GM12878 (cell line): Measurements from ENCODE around the gene ZNF182. TPM values are rescaled to one million over a fixed set of nuclear protein-coding genes. Genes with fewer than 3 reads are reported as not detected.

ENCODE experiments used
- ATAC-seq: fragments of 200-7000 bp; cut with Tn5 transposase; 3 replicates; pipeline ENCODE4 v1.9.1; 2020; ENCODE audit warnings: mild to moderate bottlenecking, moderate library complexity
- BruUV-seq: library from RNA; stranded (reverse); fragments of 400-500 nt; replicated peaks from 2 replicates; lab custom pipeline; 2021; lab: Mats Ljungman, UMichigan
- CTCF ChIA-PET: fragments of 300-600 bp; sonication (Branson Sonifier 250); formaldehyde crosslinking; extraction: SDS; loops from one replicate; lab custom pipeline; 2021; ENCODE audit warnings: inconsistent platforms; lab: Yijun Ruan, JAX
- POLR2A ChIA-PET: fragments of 350-600 bp; formaldehyde crosslinking; extraction: SDS; loops from one replicate; lab custom pipeline; 2021; ENCODE audit warnings: inconsistent platforms; lab: Charles Lee
- RAD21 ChIA-PET: fragments of 300-600 bp; sonication (Branson Sonifier 250); formaldehyde crosslinking; loops from one replicate; lab custom pipeline; 2023; ENCODE audit warnings: antibody characterized with exemption; ENCODE audit not compliant: unreplicated experiment; lab: Charles Lee
- SMC1A ChIA-PET: fragments of 300-600 bp; sonication (Branson Sonifier 250); formaldehyde crosslinking; loops from one replicate; lab custom pipeline; 2023; ENCODE audit not compliant: unreplicated experiment, uncharacterized antibody; lab: Charles Lee
- DNase-seq: peaks from one replicate; pipeline ENCODE4 v3.0.0-alpha.2; 2011; ENCODE audit warnings: low read depth, low spot score
- FAIRE-seq: peaks from 3 replicates; lab custom pipeline; 2011; peaks lifted over from hg19 to GRCh38; lab: Jason Lieb, UNC
- H2AFZ ChIP-seq: 2 replicates; pipeline ENCODE4 v1.6.0; 2011; ENCODE audit warnings: low read depth, low read length, control low read depth; ENCODE audit not compliant: control insufficient read depth
- H3K27ac ChIP-seq: 2 replicates; pipeline ENCODE4 v1.5.1; 2011; ENCODE audit warnings: control low read depth; ENCODE audit not compliant: control insufficient read depth, insufficient read depth
- H3K27me3 ChIP-seq, 2 experiments: replicated peaks in 1 of 2; 2 replicates each; pipeline versions ENCODE4 v1.6.0 to v1.6.1; 2011; ENCODE audit warnings: low read length in 1 of 2; ENCODE audit not compliant: control insufficient read depth in 2 of 2, insufficient read depth in 2 of 2
- H3K36me3 ChIP-seq, 2 experiments: 2 replicates each; pipeline ENCODE4 v1.5.1; 2011; ENCODE audit warnings: low read length in 1 of 2; ENCODE audit not compliant: control insufficient read depth in 2 of 2, insufficient read depth in 2 of 2
- H3K4me1 ChIP-seq: 2 replicates; pipeline ENCODE4 v1.6.1; 2011; ENCODE audit warnings: mild to moderate bottlenecking, low read length, moderate library complexity, mixed read lengths; ENCODE audit not compliant: control insufficient read depth, insufficient read depth
- H3K4me2 ChIP-seq: 2 replicates; pipeline ENCODE4 v1.6.0; 2011; ENCODE audit warnings: control low read depth; ENCODE audit not compliant: control insufficient read depth, insufficient read depth
- H3K4me3 ChIP-seq: fragments of 200-600 bp; sonication (generic); 2 replicates; pipeline ENCODE4 v1.5.1; 2016
- H3K79me2 ChIP-seq: 2 replicates; pipeline ENCODE4 v1.6.0; 2011; ENCODE audit warnings: low read length; ENCODE audit not compliant: control insufficient read depth, insufficient read depth
- H3K9ac ChIP-seq: 2 replicates; pipeline ENCODE4 v1.8.0; 2011; ENCODE audit warnings: low read length, control low read depth, mixed read lengths; ENCODE audit not compliant: control insufficient read depth, insufficient read depth
- H3K9me3 ChIP-seq: replicated peaks from 3 replicates; pipeline ENCODE4 v1.5.1; 2011; ENCODE audit warnings: mild to moderate bottlenecking, low read length; ENCODE audit not compliant: control insufficient read depth, insufficient read depth
- H4K20me1 ChIP-seq: 2 replicates; pipeline ENCODE4 v1.6.0; 2011; ENCODE audit not compliant: control insufficient read depth, insufficient read depth
- CBX3 ChIP-seq: fragments of 200-600 bp; sonication (generic); IDR thresholded peaks from 2 replicates; pipeline ENCODE4 v1.6.1; 2016; ENCODE audit warnings: low read depth, borderline replicate concordance
- HCFC1 ChIP-seq: fragments of 150-350 bp; IDR thresholded peaks from 2 replicates; pipeline ENCODE4 v1.6.1; 2014; ENCODE audit warnings: low read length
- KLF5 ChIP-seq: fragments of 450-650 bp; IDR thresholded peaks from 2 replicates; pipeline ENCODE4 v1.6.1; 2014; ENCODE audit warnings: mild to moderate bottlenecking; ENCODE audit not compliant: partially characterized antibody
- POLR2AphosphoS2 ChIP-seq: IDR thresholded peaks from 2 replicates; pipeline ENCODE4 v1.6.1; 2011; ENCODE audit warnings: low read depth, mild to moderate bottlenecking, low read length, improper control_type of control experiment, moderate library complexity
- RELA ChIP-seq: fragments of 450-650 bp; IDR thresholded peaks from 2 replicates; pipeline ENCODE4 v1.8.0; 2014; ENCODE audit warnings: borderline replicate concordance; ENCODE audit not compliant: partially characterized antibody
- ZNF207 ChIP-seq: fragments of 450-650 bp; IDR thresholded peaks from 2 replicates; pipeline ENCODE4 v1.6.1; 2014; ENCODE audit warnings: antibody characterized with exemption, mild to moderate bottlenecking, borderline replicate concordance
- ZNF217 ChIP-seq: fragments of 450-650 bp; IDR thresholded peaks from 2 replicates; pipeline ENCODE4 v1.6.1; 2017; ENCODE audit warnings: antibody characterized with exemption, mild to moderate bottlenecking
- ZNF592 ChIP-seq: fragments of 450-650 bp; IDR thresholded peaks from 2 replicates; pipeline ENCODE4 v1.6.1; 2017; ENCODE audit warnings: mild to moderate bottlenecking, moderate library complexity
- WGBS: methylation state at CpG from one replicate; pipeline ENCODE4 v1.1.6; 2016; ENCODE audit warnings: low lambda C conversion rate; ENCODE audit not compliant: insufficient replicate concordance, insufficient coverage; ENCODE audit errors: missing lambda C conversion rate; 5-methylcytosine and 5-hydroxymethylcytosine counted together
- in situ Hi-C: fragments of 300-500 bp; cut with MboI; formaldehyde crosslinking; loops from 9 replicates; pipeline ENCODE4 v1.14.3; 2018; ENCODE audit warnings: mixed read lengths
- intact Hi-C: fragments of 100-400 bp; cut with micrococcal nuclease; formaldehyde crosslinking; loops from one replicate; pipeline ENCODE4 v1.14.2; 2022; ENCODE audit not compliant: unreplicated experiment
- polyA plus RNA-seq, 11 experiments: library from polyadenylated mRNA; depleted of rRNA in 4 of 11; unstranded in 6 of 11; stranded (reverse) in 5 of 11; fragments of >200 nt; fragmentation: Nextera tagmentation in 4 of 11; fragmentation: Illumina TruSeq in 1 of 11; extraction: Ambion mirVana in 4 of 11; extraction: Trizol in 1 of 11; gene quantifications; 1 replicate in 1 of 11; 2 replicates in 10 of 11; pipeline versions ENCODE4 v1.2.1 to v1.2.3, GENCODE V29; 2011 to 2016; ENCODE audit warnings: inconsistent platforms in 2 of 11, missing spikeins in 2 of 11, low read depth in 1 of 11
- total RNA-seq, 4 experiments: library from RNA; depleted of rRNA in 3 of 4; stranded (reverse); fragments of >200 nt in 3 of 4; fragmentation: Illumina TruSeq in 1 of 4; extraction: Trizol in 1 of 4; gene quantifications; 2 replicates each; pipeline versions ENCODE4 v1.2.1 to v1.2.3, GENCODE V29; 2013 to 2021
- TF ChIP-seq, protein P1 (sequence below): fragments of 450-650 bp; IDR thresholded peaks from 2 replicates; pipeline ENCODE4 v1.6.1; 2017; ENCODE audit warnings: borderline replicate concordance

The ZNF182 gene
- total and polyA plus RNA-seq, 10 of the 15 experiments (the other 5 are each of a cell fraction or from before 2014, with no cell fraction given): 0.85 to 7.0 (median 5.3) TPM

DNA sequence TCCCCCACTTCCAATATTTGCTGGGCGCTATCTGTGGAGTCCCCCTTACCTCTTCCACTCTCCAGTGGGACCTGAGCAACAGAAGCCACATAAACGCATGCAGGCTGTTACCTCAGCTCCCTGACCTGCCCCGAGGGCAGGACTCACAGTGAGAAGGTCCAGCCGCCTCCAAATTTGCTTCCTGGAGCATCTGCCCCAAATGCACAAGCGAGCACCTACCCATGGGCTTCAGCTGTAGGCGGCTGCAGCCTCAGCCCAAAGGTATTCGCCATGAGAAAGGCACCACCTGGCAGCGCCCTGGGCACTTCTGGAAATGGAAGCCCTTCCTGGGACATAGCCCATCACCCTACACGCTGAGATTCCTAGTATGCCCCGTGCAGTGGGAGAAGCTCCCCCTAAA is 26.4 kb upstream of the ZNF182 start (continued):
- TF ChIP-seq, protein P1, sequence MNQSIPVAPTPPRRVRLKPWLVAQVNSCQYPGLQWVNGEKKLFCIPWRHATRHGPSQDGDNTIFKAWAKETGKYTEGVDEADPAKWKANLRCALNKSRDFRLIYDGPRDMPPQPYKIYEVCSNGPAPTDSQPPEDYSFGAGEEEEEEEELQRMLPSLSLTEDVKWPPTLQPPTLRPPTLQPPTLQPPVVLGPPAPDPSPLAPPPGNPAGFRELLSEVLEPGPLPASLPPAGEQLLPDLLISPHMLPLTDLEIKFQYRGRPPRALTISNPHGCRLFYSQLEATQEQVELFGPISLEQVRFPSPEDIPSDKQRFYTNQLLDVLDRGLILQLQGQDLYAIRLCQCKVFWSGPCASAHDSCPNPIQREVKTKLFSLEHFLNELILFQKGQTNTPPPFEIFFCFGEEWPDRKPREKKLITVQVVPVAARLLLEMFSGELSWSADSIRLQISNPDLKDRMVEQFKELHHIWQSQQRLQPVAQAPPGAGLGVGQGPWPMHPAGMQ: no peak
- TF ChIP-seq ZNF207 (no peak), RELA (no peak), POLR2AphosphoS2 (no peak)

GRCh38 chrX:48028091-48028490 is 24.3 kb upstream of the ZNF182 start:
- no peak for FAIRE-seq
- in situ Hi-C loops: loop anchor here (5.0 to 10.0 kb wide), 3 partner anchors 196 to 841 kb away; partner anchors contain the start of gene ARAF

More at GRCh38 chrX:48028091-48028490, 24.3 kb upstream of the ZNF182 start:
- H3K27ac ChIP-seq: no peak overlapping the region
- BruUV-seq: no TSS peak
- RAD21 ChIA-PET: interaction anchor here (0.6 to 2.0 kb wide), 2 partner anchors 192 to 211 kb away, joined by 4 to 5 read pairs; no protein-coding TSS in a partner anchor
- H3K4me1 ChIP-seq: no peaks in the 10 kb centered on the region
- H2AFZ ChIP-seq: no peak overlapping the region
- no peak overlapping the region for H3K4me2 ChIP-seq
- CTCF ChIA-PET: interaction anchor here (0.8 to 6.0 kb wide), 7 partner anchors 14 to 834 kb away, joined by 3 to 65 read pairs (median 5); no protein-coding TSS in a partner anchor
- SMC1A ChIA-PET: interaction anchor here (1.1 kb wide), 1 partner anchor 174 kb away, joined by 4 read pairs; no protein-coding TSS in a partner anchor
- POLR2A ChIA-PET: no interaction called here
- WGBS: 65% methylated on average over 8 of the region's 8 CpGs
- no peak for DNase-seq
- no peak for ATAC-seq
- intact Hi-C loops: loop anchor here (5.0 kb wide), 3 partner anchors 371 to 531 kb away; partner anchors contain the start of genes ARAF and UXT
- no peaks in the 10 kb centered on the region for H3K9me3 ChIP-seq
- H3K79me2 ChIP-seq: no peaks in the 10 kb centered on the region
- H3K36me3 ChIP-seq: no peaks in the 10 kb centered on the region
- no peak overlapping the region for H3K9ac ChIP-seq
- H3K4me3 ChIP-seq: no peak overlapping the region
- TF ChIP-seq CBX3 (no peak), KLF5 (no peak), ZNF217 (no peak), HCFC1 (no peak), ZNF592 (no peak)
- TF ChIP-seq, protein P1: no peak
- TF ChIP-seq, all 136 proteins: peak for 0
- no peaks in the 10 kb centered on the region for H4K20me1 ChIP-seq
- no peaks in the 10 kb centered on the region for H3K27me3 ChIP-seq
